Measurements from ENCODE around the gene PLCL1.
A peak's percentile ranks its signal among the peaks of the same experiment; 100 is the strongest.
"Not testable (repeated sequence)": the region's sequence is repeated elsewhere in the genome, so short reads cannot be mapped to it uniquely, and the experiment has no call there.

PLCL1 gene

GRCh38 chr2:198136142-198136541, 331.7 kb downstream of the PLCL1 start:
- no peak for DNase-seq

- DNase-seq: no peak
Observed at GRCh38 chr2:198137733-198138132, 333.3 kb downstream of the PLCL1 start.

- no peak for DNase-seq
Observed at GRCh38 chr2:198141726-198142125, 337.3 kb downstream of the PLCL1 start.

- no peak for DNase-seq
Observed at GRCh38 chr2:198143156-198143555, 338.8 kb downstream of the PLCL1 start.

- DNase-seq: no peak
Observed at GRCh38 chr2:198143793-198144192, 339.4 kb downstream of the PLCL1 start.

- DNase-seq: no peak
Observed at GRCh38 chr2:198144660-198145059, 340.3 kb downstream of the PLCL1 start.

GRCh38 chr2:198146346-198146940, 342.1 kb downstream of the PLCL1 start:
- no peak for DNase-seq

- DNase-seq: no peak
Observed at GRCh38 chr2:198157314-198157713, 352.9 kb downstream of the PLCL1 start.

GRCh38 chr2:198161151-198161550, 356.8 kb downstream of the PLCL1 start:
- no peak for DNase-seq

GRCh38 chr2:198162276-198162675, 357.9 kb downstream of the PLCL1 start:
- DNase-seq: no peak

- DNase-seq: no peak
Observed at GRCh38 chr2:198164843-198165242, 360.4 kb downstream of the PLCL1 start.

- DNase-seq: no peak
Observed at GRCh38 chr2:198165289-198165688, 360.9 kb downstream of the PLCL1 start.

GRCh38 chr2:198167346-198167745, 363.0 kb downstream of the PLCL1 start:
- DNase-seq: no peak

- DNase-seq: peak; percentile 7
Observed at GRCh38 chr2:198168651-198169050, 364.3 kb downstream of the PLCL1 start.

- no peak for DNase-seq
Observed at GRCh38 chr2:198173242-198173641, 368.8 kb downstream of the PLCL1 start.

GRCh38 chr2:198173864-198174263, 369.5 kb downstream of the PLCL1 start:
- no peak for DNase-seq

- no peak for DNase-seq
Observed at GRCh38 chr2:198175271-198175670, 370.9 kb downstream of the PLCL1 start.

- no peak for DNase-seq
Observed at GRCh38 chr2:198177040-198177439, 372.6 kb downstream of the PLCL1 start.

- no peak for DNase-seq
Observed at GRCh38 chr2:198178766-198179165, 374.4 kb downstream of the PLCL1 start.

- DNase-seq: no peak
Observed at GRCh38 chr2:198186257-198186656, 381.9 kb downstream of the PLCL1 start.

GRCh38 chr2:198187841-198188240, 383.4 kb downstream of the PLCL1 start:
- no peak for DNase-seq

- DNase-seq: no peak
Observed at GRCh38 chr2:198188982-198189381, 384.6 kb downstream of the PLCL1 start.

- no peak for DNase-seq
Observed at GRCh38 chr2:198191651-198192050, 387.3 kb downstream of the PLCL1 start.

- not testable (repeated sequence) for DNase-seq
Observed at GRCh38 chr2:198196556-198196955, 392.2 kb downstream of the PLCL1 start.
